MM.1S (cell line): ENCODE results near the gene NKAPL.
"Not testable (repeated sequence)": the region's sequence is repeated elsewhere in the genome, so short reads cannot be mapped to it uniquely, and the experiment has no call there.

ENCODE experiments used
- CTCF ChIP-seq: fragments of 300-600 bp; sonication (generic); IDR thresholded peaks from 2 replicates; pipeline ENCODE4 v1.5.1; 2016; ENCODE audit warnings: antibody characterized with exemption, low read length, mixed read lengths
- EZH2 ChIP-seq: fragments of 300-600 bp; sonication (generic); optimal IDR thresholded peaks from 2 replicates; pipeline ENCODE3; 2017; ENCODE audit warnings: low read depth, mild to moderate bottlenecking, antibody characterized with exemption, low read length, mixed read lengths

GRCh38 chr6:28306363-28306762 lies 47.3 kb downstream of the NKAPL start:
- not testable (repeated sequence) for TF ChIP-seq CTCF, EZH2
